CD4-positive, alpha-beta T cell (primary cell): Measurements from ENCODE around the gene CDK14. TPM values are rescaled to one million over a fixed set of nuclear protein-coding genes. Genes with fewer than 3 reads are reported as not detected.

Experiments used
- ATAC-seq: fragments of 200-7000 bp; cut with Tn5 transposase; one replicate; pipeline ENCODE4 v1.10.0; 2022; ENCODE audit warnings: mild to moderate bottlenecking; ENCODE audit not compliant: poor library complexity
- CTCF ChIA-PET: fragments of 350-600 bp; sonication (Branson Sonifier 250); formaldehyde crosslinking; loops from one replicate; lab custom pipeline; 2021; ENCODE audit warnings: antibody characterized with exemption, inconsistent platforms; lab: Charles Lee
- POLR2A ChIA-PET: fragments of 350-600 bp; sonication (Branson Sonifier 250); formaldehyde crosslinking; loops from one replicate; lab custom pipeline; 2021; ENCODE audit warnings: antibody characterized with exemption, inconsistent platforms; lab: Charles Lee
- DNase-seq, 14 experiments: peaks; one replicate each; pipeline ENCODE4 v3.0.0-alpha.2; 2013 to 2020; ENCODE audit warnings: mixed read lengths in 2 of 14
- H3K27ac ChIP-seq, 2 donors: one replicate each; pipeline versions ENCODE4 v1.5.1 to v1.7.0; 2013; ENCODE audit warnings: low read length in 2 of 2, low read depth in 1 of 2, mild to moderate bottlenecking in 1 of 2
- H3K27me3 ChIP-seq, 2 experiments: 1 replicate in 1 of 2; 2 replicates in 1 of 2; pipeline versions ENCODE4 v1.6.1 to v1.7.0; 2013; ENCODE audit warnings: low read length in 2 of 2, control low read depth in 1 of 2, mild to moderate bottlenecking in 1 of 2, moderate library complexity in 1 of 2; ENCODE audit not compliant: insufficient read depth in 2 of 2, control insufficient read depth in 1 of 2
- H3K36me3 ChIP-seq: one replicate; pipeline ENCODE4 v1.6.1; 2013; ENCODE audit warnings: low read length, control low read depth; ENCODE audit not compliant: insufficient read depth
- H3K4me1 ChIP-seq: one replicate; pipeline ENCODE4 v1.6.1; 2013; ENCODE audit warnings: low read length, control low read depth; ENCODE audit not compliant: insufficient read depth
- H3K4me3 ChIP-seq: one replicate; pipeline ENCODE4 v1.5.1; 2013; ENCODE audit warnings: mild to moderate bottlenecking, low read length, moderate library complexity
- H3K9me3 ChIP-seq, 2 experiments: 1 replicate in 1 of 2; 2 replicates in 1 of 2; pipeline versions ENCODE4 v1.6.1 to v1.7.0; 2013; ENCODE audit warnings: low read length in 2 of 2, mild to moderate bottlenecking in 2 of 2, control low read depth in 1 of 2, moderate library complexity in 1 of 2; ENCODE audit not compliant: control insufficient read depth in 1 of 2, insufficient read depth in 1 of 2
- H3K27ac Mint-ChIP-seq: one replicate; pipeline ENCODE4 v1.8.0; 2020; ENCODE audit warnings: mixed read lengths
- H3K27me3 Mint-ChIP-seq: one replicate; pipeline ENCODE4 v1.8.0; 2021; ENCODE audit warnings: mixed read lengths
- H3K36me3 Mint-ChIP-seq: one replicate; pipeline ENCODE4 v1.8.0; 2021; ENCODE audit warnings: low read depth, mixed read lengths
- H3K4me1 Mint-ChIP-seq: one replicate; pipeline ENCODE4 v1.8.0; 2021; ENCODE audit warnings: low read depth, mixed read lengths
- H3K4me3 Mint-ChIP-seq: one replicate; pipeline ENCODE4 v1.8.0; 2020; ENCODE audit warnings: mild to moderate bottlenecking, mixed read lengths
- H3K9me3 Mint-ChIP-seq: one replicate; pipeline ENCODE4 v1.8.0; 2020; ENCODE audit warnings: mixed read lengths
- intact Hi-C, 2 experiments: fragments of 100-400 bp; cut with DNase I in 1 of 2; cut with micrococcal nuclease in 1 of 2; formaldehyde crosslinking; loops; one replicate each; pipeline versions ENCODE4 v1.15.1 to v1.9.0; 2023 to 2025; cut with DNase I, micrococcal nuclease
- total RNA-seq, 174 experiments: library from RNA in 2 of 174; stranded (reverse) in 2 of 174; gene quantifications; one replicate each; pipeline ENCODE4 v1.2.3 and lab custom pipeline; 2021 to 2026
- TF ChIP-seq, protein P1 (sequence below): fragments of 200-600 bp; IDR thresholded peaks from one replicate; pipeline ENCODE4 v1.8.0; 2022; ENCODE audit warnings: antibody characterized with exemption, mild to moderate bottlenecking

Gene CDK14
- total RNA-seq, 2 experiments from 2014 or later, result 0.45 to 0.47 TPM

DNA sequence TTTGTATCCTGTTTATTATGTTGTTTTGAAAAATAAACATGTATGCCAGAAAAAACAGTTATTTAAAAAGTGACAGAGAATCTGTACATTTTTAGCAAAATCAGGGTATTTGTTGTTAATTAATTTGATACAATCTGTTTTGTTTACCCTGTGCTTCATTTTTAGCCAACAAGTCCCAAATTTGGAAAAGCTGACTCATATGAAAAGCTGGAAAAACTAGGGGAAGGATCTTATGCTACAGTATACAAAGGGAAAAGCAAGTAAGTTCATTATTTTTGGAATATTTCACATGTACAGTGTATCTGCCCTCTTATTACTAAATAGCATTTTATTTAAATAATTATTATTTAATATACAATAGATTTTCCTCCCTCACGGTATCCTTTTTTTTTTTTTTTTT is 151.4 kb downstream of the CDK14 start:
- Histone ChIP-seq H3K27me3 (no peaks in the 10 kb centered on the region), H3K36me3 (no peaks in the 10 kb centered on the region), H3K27ac (no peak overlapping the region), H3K4me1 (no peaks in the 10 kb centered on the region), H3K9me3 (no peaks in the 10 kb centered on the region), H3K4me3 (no peak overlapping the region)
- CTCF ChIA-PET, result no interaction called here
- H3K4me3 Mint-ChIP-seq, result no peak overlapping the region
- TF ChIP-seq, protein P1, sequence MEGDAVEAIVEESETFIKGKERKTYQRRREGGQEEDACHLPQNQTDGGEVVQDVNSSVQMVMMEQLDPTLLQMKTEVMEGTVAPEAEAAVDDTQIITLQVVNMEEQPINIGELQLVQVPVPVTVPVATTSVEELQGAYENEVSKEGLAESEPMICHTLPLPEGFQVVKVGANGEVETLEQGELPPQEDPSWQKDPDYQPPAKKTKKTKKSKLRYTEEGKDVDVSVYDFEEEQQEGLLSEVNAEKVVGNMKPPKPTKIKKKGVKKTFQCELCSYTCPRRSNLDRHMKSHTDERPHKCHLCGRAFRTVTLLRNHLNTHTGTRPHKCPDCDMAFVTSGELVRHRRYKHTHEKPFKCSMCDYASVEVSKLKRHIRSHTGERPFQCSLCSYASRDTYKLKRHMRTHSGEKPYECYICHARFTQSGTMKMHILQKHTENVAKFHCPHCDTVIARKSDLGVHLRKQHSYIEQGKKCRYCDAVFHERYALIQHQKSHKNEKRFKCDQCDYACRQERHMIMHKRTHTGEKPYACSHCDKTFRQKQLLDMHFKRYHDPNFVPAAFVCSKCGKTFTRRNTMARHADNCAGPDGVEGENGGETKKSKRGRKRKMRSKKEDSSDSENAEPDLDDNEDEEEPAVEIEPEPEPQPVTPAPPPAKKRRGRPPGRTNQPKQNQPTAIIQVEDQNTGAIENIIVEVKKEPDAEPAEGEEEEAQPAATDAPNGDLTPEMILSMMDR, result no peak
- ATAC-seq (no peak), DNase-seq (no peak)
- intact Hi-C loops, result no loop called here
- H3K27me3 Mint-ChIP-seq, result no peaks in the 10 kb centered on the region
- no peak overlapping the region for H3K27ac Mint-ChIP-seq
- H3K4me1 Mint-ChIP-seq, result no peaks in the 10 kb centered on the region
- no peaks in the 10 kb centered on the region for H3K36me3 Mint-ChIP-seq
- POLR2A ChIA-PET, result no interaction called here
- H3K9me3 Mint-ChIP-seq, result no peaks in the 10 kb centered on the region

DNA sequence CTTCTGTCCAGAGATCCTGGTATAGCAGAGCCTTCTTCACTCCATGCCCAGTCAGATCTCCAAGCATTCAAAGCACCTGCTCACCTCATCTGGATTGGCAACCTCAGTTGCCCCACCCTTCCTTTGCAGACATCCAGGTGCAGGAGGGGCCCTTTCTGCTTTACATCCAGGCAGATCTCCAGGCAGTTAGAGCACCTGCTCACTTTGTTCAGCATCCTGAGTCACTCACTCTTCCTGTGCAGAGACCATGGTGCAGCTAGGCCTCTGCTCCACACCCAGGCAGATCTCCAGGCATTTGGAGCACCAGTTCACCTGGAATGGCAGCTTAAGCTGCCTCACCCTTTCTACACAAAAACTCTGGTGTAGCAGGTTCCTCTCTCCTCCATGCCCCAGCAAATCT is 153.1 kb downstream of the CDK14 start:
- POLR2A ChIA-PET, result no interaction called here
- intact Hi-C loops, result no loop called here
- H3K9me3 Mint-ChIP-seq, result peaks cover 2% of the 10 kb centered on the region

GRCh38 chr7:90749774-90750173 is 153.7 kb downstream of the CDK14 start:
- Histone ChIP-seq H3K4me3 (no peak overlapping the region), H3K36me3 (no peaks in the 10 kb centered on the region), H3K27me3 (no peaks in the 10 kb centered on the region), H3K4me1 (no peaks in the 10 kb centered on the region), H3K27ac (no peak overlapping the region), H3K9me3 (no peaks in the 10 kb centered on the region)
- POLR2A ChIA-PET, result no interaction called here
- intact Hi-C loops, result no loop called here
- ATAC-seq (no peak), DNase-seq (no peak)
- TF ChIP-seq, protein P1, result no peak
- Mint-ChIP-seq H3K36me3 (no peaks in the 10 kb centered on the region), H3K27me3 (no peaks in the 10 kb centered on the region), H3K4me1 (no peaks in the 10 kb centered on the region), H3K27ac (no peak overlapping the region), H3K4me3 (no peak overlapping the region), H3K9me3 (peaks cover 2% of the 10 kb centered on the region)
- CTCF ChIA-PET, result no interaction called here

More for the DNA sequence above, 153.1 kb downstream of the CDK14 start:
- CTCF ChIA-PET, result no interaction called here
- no peak overlapping the region for H3K27ac ChIP-seq
- no peaks in the 10 kb centered on the region for H3K27me3 ChIP-seq
- no peaks in the 10 kb centered on the region for H3K9me3 ChIP-seq
- Mint-ChIP-seq H3K27ac (no peak overlapping the region), H3K27me3 (no peaks in the 10 kb centered on the region), H3K4me1 (no peaks in the 10 kb centered on the region), H3K4me3 (no peak overlapping the region), H3K36me3 (no peaks in the 10 kb centered on the region)
- DNase-seq (no peak), ATAC-seq (no peak)
- no peaks in the 10 kb centered on the region for H3K36me3 ChIP-seq
- TF ChIP-seq, protein P1, result no peak
- H3K4me3 ChIP-seq, result no peak overlapping the region
- H3K4me1 ChIP-seq, result no peaks in the 10 kb centered on the region
